B cell (primary cell): ENCODE measurements around the gene ATP6V1F.

Experiments used
- EZH2 ChIP-seq: IDR thresholded peaks from 2 replicates; pipeline ENCODE4 v1.6.1; 2012; ENCODE audit warnings: borderline replicate concordance, low read depth, mild to moderate bottlenecking, moderate library complexity, low read length; ENCODE audit not compliant: insufficient read depth, poor library complexity, severe bottlenecking
- TF ChIP-seq, protein P1 (sequence below): fragments of 200-600 bp; IDR thresholded peaks from one replicate; pipeline ENCODE4 v1.8.0; 2022; ENCODE audit warnings: antibody characterized with exemption, mild to moderate bottlenecking

DNA sequence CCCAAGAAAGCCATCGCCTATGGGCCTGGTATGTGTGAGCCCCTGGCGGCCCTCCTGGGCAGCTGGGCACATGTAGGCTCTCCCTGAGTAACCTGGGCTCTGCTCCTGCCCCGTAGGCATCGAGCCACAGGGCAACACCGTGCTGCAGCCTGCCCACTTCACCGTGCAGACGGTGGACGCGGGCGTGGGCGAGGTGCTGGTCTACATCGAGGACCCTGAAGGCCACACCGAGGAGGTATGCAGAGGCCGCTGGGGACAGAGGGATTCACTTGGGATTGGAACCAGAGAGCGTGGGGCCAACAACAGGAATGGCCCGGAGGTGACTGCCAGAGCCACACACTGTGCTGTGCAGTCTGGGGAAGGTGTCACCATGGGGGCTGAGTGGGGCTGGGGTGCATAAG is 25.1 kb upstream of the ATP6V1F start:
- TF ChIP-seq, protein P1, sequence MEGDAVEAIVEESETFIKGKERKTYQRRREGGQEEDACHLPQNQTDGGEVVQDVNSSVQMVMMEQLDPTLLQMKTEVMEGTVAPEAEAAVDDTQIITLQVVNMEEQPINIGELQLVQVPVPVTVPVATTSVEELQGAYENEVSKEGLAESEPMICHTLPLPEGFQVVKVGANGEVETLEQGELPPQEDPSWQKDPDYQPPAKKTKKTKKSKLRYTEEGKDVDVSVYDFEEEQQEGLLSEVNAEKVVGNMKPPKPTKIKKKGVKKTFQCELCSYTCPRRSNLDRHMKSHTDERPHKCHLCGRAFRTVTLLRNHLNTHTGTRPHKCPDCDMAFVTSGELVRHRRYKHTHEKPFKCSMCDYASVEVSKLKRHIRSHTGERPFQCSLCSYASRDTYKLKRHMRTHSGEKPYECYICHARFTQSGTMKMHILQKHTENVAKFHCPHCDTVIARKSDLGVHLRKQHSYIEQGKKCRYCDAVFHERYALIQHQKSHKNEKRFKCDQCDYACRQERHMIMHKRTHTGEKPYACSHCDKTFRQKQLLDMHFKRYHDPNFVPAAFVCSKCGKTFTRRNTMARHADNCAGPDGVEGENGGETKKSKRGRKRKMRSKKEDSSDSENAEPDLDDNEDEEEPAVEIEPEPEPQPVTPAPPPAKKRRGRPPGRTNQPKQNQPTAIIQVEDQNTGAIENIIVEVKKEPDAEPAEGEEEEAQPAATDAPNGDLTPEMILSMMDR = no peak
- TF ChIP-seq EZH2 = no peak
